Measurements from ENCODE around the gene MAP4K4.

MAP4K4 gene

GRCh38 chr2:101736233-101736632 is 38.7 kb downstream of the MAP4K4 start:
- no peak for DNase-seq (ENCODE audit: extremely low read depth, insufficient read length)
- Histone ChIP-seq H3K36me3 (ENCODE audit: control insufficient read depth, insufficient read depth, low read length) (no peaks in the 10 kb centered on the region), H3K4me3 (replicated peaks; ENCODE audit: low read depth, low read length) (no peak overlapping the region), H3K27me3 (replicated peaks; ENCODE audit: control insufficient read depth, insufficient read depth, low read length) (no peaks in the 10 kb centered on the region)
- no peak for TF ChIP-seq CTCF (IDR thresholded peaks at IDR 0.05; ENCODE audit: insufficient read depth, low read length, poor library complexity, severe bottlenecking)

DNA sequence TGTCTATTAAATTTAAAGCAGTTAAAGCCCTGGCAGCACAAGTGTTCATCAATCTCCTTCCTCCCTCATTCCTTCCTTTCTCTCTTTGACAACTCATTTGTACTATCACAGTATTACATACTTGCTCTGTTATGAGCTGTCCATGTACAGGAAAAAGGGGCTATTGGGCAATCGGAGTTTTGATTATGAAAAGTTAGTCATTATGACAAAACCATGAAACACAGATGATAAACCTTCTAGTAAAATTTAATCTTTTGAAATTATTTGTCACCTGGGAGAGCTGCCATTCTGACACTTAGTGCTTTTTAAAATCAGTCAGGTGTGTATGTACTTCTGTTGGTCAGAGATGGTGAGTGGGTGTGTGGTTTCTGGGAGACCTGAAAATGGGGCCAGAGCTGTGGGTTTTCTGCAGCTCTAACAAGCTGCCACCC is 39.4 kb downstream of the MAP4K4 start:
- DNase-seq (ENCODE audit: extremely low read depth, insufficient read length) = no peak
- no peak for TF ChIP-seq CTCF (IDR thresholded peaks at IDR 0.05; ENCODE audit: insufficient read depth, low read length, poor library complexity, severe bottlenecking)
- Histone ChIP-seq H3K36me3 (ENCODE audit: control insufficient read depth, insufficient read depth, low read length) (no peaks in the 10 kb centered on the region), H3K4me3 (replicated peaks; ENCODE audit: low read depth, low read length) (no peak overlapping the region), H3K27me3 (replicated peaks; ENCODE audit: control insufficient read depth, insufficient read depth, low read length) (no peaks in the 10 kb centered on the region)

DNA sequence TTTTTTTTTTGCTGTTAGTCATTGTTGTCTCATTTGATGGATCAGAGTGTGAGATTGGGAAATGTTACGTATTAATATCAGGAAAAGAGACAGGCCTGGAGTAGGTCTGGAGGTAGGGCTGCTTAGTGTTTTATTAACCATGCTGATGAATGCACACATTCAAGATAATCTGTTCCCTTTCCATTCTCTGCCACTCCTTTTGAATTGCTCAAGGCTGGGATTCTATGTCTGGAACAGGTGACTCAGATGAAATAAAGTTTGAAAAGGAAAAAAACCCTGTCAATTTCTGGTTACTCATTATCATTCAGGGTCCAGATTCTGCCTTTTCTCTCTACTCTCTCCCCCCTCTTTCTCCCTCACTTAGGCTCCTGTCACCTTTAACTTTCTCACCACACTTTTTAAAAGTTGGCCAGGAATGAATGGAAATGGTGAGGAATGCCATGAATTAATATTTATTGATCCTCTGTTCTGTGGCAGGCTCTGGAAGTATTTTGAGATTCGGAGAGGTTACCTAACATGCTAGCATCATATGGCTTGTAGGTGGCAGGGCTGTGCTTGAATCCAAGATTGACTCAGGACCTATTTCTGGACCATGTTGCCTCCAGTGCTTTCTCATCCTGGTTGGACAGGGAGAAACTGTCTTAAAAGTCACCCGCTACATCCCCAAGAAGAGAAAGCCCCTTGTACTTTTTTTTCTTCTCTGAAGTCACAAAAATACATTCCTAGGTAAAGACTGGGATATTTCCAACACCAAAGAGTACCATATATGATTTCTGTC is 40.2 kb downstream of the MAP4K4 start:
- TF ChIP-seq CTCF (IDR thresholded peaks at IDR 0.05; ENCODE audit: insufficient read depth, low read length, poor library complexity, severe bottlenecking) = no peak
- H3K36me3 ChIP-seq (ENCODE audit: control insufficient read depth, insufficient read depth, low read length) = no peaks in the 10 kb centered on the region
- DNase-seq (ENCODE audit: extremely low read depth, insufficient read length) = no peak
- no peaks in the 10 kb centered on the region for H3K27me3 ChIP-seq (replicated peaks; ENCODE audit: control insufficient read depth, insufficient read depth, low read length)
- H3K4me3 ChIP-seq (replicated peaks; ENCODE audit: low read depth, low read length) = no peak overlapping the region

DNA sequence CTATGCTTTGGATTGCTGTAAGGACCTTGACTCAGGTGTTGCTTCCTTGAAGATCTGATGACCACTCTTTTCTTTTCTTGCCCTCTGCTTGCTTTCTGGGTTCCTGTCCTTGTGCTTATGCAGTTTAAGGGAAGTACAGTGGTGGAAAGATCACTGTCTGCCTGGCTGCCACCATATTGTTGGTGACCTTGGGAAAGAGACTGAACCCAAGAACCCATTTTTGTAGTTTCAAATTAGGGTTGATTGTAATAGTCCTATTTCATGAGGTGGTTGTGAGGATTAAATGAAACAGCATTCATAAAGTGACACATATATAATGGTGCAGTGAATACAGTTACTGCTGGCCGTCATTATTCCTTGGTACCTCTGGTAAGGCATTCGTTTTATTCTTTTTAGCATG is 41.1 kb downstream of the MAP4K4 start:
- no peaks in the 10 kb centered on the region for H3K36me3 ChIP-seq (ENCODE audit: control insufficient read depth, insufficient read depth, low read length)
- no peak for TF ChIP-seq CTCF (IDR thresholded peaks at IDR 0.05; ENCODE audit: insufficient read depth, low read length, poor library complexity, severe bottlenecking)
- H3K4me3 ChIP-seq (replicated peaks; ENCODE audit: low read depth, low read length) = no peak overlapping the region
- H3K27me3 ChIP-seq (replicated peaks; ENCODE audit: control insufficient read depth, insufficient read depth, low read length) = no peaks in the 10 kb centered on the region
- DNase-seq (ENCODE audit: extremely low read depth, insufficient read length) = no peak

DNA sequence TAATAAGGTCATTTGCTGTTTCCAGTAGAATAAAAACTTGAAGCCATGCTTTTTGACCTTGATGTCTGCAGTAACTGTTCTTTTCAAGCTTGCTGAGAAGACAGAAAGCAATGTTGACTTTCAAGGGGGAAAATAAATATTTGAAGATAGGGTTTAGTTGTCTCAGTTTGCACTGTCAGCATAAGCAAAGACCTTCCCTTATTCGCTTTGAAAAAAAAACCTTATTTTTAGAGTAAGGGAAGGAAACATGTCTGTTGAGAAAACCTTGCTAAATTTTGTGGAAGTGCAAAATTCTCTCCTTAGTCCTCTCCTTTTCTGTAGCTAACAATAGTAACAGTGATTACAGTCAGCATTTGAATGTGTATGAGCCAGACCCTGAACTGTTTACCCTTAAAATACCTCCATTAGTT is 43.1 kb downstream of the MAP4K4 start:
- DNase-seq (ENCODE audit: extremely low read depth, insufficient read length) = no peak
- Histone ChIP-seq H3K27me3 (replicated peaks; ENCODE audit: control insufficient read depth, insufficient read depth, low read length) (no peaks in the 10 kb centered on the region), H3K36me3 (ENCODE audit: control insufficient read depth, insufficient read depth, low read length) (no peaks in the 10 kb centered on the region), H3K4me3 (replicated peaks; ENCODE audit: low read depth, low read length) (no peak overlapping the region)
- TF ChIP-seq CTCF (IDR thresholded peaks at IDR 0.05; ENCODE audit: insufficient read depth, low read length, poor library complexity, severe bottlenecking) = no peak
